Renal cortex interstitium (tissue), 11 donors: ENCODE measurements around the gene CCDC57. TPM values are rescaled to one million over a fixed set of nuclear protein-coding genes. Genes with fewer than 3 reads are reported as not detected.

Experiments
- DNase-seq, 11 donors: peaks; one replicate each; pipeline ENCODE4 v3.0.0-alpha.2; 2013; ENCODE audit warnings: low read depth in 9 of 11, low spot score in 4 of 11; ENCODE audit errors: extremely low read depth in 1 of 11
- polyA plus RNA-seq, 3 donors: library from polyadenylated mRNA; unstranded; fragments of 120-200 nt; gene quantifications; one replicate each; pipeline ENCODE4 v1.2.1, GENCODE V29; 2013; ENCODE audit not compliant: insufficient read length in 3 of 3

CCDC57 gene
- polyA plus RNA-seq, 3 donors: 47.3 to 90.6 (median 57.0) TPM

DNA sequence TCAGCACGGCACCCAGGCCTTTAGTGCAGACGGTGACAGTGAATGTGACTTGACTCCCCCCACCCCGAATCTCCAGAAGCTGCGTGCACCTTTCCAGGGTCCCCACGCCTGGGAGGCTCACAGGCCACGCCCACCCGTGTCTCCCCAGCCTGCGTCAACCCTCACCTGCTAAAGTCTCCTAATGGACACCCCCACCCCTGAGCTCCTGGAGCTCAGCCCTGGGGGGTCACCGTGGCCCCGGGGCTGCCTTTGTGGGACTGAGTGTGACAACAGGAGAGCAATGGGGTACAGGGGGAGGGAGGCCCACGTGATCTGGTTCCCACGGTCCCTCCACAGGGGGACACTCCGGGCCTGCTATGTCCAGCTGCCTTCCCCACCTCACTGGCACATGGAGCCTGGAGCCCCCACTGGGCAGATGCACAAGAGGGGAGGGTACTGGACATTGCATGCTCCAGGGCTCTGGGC is 107.2 kb downstream of the CCDC57 start:
- DNase-seq: no peak

GRCh38 chr17:82104797-82105416 is 107.7 kb downstream of the CCDC57 start:
- no peak for DNase-seq

- peak in 5 of 11 donors; percentile 33 to 68 (median 46) for DNase-seq
These were observed 108.8 kb downstream of the CCDC57 start for GRCh38 chr17:82103553-82104451.

DNA sequence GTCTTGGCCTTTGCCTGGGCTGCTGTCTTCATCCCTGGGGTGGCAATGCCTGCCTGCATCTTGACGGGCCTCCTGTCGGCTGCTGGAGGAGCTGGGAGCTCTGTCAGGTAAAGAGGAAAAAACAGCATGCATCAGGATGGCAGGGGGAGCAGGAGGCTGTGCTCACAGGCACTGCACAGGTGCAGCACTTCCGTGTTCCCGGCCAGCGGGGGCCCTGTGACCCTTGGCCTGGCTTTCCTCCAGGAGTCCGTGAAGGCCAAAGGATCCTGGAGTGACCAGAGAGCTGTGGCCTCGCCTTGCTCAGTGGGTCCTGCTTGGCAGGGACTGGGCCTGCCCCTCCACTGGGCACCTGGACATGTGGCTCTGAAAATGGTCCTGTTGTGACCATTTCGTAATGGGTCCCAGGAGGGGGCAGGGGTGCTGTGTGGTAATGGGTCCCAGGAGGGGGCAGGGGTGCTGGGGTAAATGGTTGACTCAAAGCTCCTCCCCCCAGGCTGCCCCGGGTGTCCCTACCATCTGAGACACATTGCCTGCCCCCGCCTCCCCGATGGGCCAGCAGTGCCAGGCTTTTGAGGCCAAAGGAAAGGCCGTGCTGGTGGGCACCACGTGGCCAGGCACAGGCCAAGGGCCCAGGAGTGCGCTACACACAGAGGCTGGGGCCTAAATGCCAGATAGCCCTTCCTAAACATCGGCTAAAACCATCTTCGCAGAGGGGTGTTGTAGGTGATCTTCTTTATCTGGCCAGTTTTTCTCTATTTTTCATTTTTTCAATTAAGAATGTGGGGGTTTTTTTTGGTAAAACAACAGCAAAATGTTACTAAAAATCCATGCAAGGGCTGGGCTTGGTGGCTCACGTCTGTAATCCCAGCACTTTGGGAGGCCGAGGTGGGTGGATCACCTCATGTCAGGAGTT is 110.6 kb downstream of the CCDC57 start:
- no peak for DNase-seq

GRCh38 chr17:82101301-82101715 is 111.3 kb downstream of the CCDC57 start:
- no peak for DNase-seq

DNA sequence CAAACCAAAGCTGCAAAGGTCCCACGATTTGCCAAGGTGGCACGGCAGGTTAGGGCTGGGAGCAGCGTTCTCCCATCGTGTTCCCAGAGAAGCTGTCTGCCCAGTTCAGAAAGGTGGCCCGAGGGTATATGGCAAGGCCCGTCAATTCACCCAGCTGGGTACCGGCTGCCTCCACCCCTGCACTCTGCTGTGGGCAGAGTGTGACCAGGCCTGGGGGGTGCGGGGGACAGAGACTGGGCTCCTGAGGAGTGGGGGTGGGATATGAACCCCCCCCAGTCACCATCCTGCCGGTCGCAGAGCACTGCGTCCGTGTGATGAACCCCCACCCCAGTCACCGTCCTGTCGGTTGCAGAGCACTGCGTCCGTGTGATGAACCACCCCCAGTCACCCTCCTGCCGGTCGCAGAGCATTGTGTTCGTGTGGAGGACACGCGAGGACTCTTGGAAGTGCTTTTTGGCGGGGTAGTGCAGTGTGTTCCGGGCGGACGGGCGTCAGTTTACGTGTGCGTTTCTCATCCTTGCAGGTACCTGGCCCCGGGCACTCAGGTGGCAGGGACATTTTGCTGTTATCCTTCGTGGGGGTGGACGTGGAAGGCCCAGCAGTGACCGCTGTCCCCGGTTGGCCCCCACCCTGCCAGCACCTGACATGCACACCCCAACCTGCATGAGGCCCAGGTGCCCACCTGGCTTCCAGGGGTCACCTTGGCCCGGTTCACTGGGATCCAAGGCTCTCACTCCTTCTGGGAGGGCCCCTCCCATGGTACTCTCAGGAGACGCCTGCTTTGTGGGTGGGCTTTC is 111.9 kb downstream of the CCDC57 start:
- DNase-seq: no peak

GRCh38 chr17:82098939-82099763 is 113.5 kb downstream of the CCDC57 start:
- DNase-seq: no peak

DNA sequence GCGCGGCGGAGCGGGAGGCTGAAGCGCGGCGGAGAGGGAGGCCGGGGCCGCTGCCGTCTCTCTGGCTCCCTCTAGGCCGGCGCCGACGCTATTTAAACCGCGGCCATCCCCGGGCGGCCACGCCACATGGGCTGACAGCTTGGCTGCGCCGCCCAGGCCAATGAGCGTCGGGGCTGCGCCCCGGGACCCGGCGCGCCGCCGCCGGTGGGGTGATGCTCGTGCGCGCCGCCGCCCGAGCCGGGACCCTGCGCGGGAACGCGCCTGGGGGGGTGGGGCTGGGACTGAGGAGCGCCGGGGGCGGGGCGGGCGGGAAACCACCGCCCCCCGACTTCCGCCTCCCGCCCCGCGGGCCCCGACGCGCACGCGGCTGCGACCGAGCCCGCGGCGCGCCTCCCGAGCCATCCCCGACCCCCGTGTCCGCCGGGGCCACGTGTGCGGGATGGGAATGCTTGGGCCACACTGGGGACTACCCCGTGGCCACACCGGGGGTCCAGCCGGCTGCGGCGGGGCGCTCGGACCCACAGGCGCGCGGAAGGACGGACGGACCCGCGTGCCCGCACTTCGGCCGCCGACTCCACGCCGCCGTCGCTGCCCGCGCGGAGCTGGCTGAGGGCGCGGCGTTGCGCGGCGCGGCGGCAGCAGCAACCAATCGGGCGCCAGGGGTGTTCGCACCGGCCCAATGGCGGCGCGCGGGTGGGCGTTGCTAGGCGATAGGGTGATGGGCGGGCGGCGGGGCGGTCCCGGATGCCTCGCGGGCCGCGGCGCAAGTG is 114.3 kb downstream of the CCDC57 start, which contains the start of gene FASN:
TSS of gene FASN (minus strand) at position 68 of the 770 bp plus-strand sequence. CDS start 1,791 bp downstream, outside the sequence.
- peak; percentile 75 to 93 (median 90) for DNase-seq

GRCh38 chr17:82097919-82098168 is 114.8 kb downstream of the CCDC57 start:
- no peak for DNase-seq

DNA sequence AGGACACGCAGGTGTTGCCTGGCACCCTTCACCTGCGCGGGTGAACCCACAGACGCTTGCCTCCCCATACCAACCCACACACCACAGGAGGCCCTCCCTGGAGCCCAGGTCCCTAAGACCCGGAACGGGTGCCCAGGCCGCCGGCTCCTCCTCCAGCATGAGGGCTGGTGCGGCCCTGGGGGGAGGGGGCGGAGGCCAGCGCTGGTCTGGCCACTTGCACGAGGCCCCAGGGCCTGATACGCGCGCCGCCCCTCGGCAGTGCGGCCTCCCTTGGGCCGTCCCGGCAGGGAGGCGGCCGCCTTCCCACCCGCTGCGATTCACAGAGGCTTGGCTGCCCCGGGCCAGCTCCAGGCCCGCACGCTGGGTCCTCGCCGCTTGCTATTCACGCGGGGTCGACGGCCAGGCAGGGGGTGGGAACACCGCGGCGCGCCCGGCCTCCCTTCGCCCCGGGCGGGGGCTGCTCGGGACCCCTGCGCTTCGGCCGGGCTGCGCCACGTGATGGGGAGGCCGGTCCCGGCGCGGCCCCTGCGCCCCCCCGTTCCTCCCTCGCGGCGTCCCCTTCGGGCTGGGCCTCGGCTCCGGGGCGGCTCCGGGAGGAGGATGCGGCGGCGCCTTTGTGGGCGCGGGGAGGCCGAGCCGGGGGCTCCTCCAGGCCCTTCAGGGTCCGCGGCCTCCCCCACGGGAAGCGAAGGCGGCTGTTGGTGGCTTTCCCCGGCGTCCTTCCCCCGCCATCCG is 115.3 kb downstream of the CCDC57 start:
- DNase-seq: no peak

DNA sequence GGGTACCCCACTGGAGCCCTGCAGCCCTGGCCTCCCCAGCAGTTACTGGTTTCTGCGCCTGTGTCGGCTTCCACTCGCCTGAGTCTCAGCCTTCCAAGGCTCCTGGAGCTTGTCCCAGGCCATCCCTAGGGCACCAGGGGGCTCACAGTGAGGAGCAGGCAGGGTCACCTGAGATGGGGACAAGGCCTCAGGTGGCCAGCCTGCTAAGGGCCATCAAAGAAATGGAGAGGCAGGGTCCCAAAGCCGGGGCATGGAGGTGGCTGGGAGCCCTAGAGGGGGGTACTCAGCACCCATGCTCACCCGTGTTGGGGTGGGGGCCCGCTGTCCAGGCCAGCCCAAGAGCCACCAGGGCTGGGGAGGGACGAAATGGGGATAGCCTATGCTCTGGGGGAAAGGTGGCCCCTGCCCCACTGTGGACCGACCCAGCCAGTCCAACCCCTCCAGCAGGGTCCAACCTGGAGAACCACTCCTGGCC is 115.9 kb downstream of the CCDC57 start:
- DNase-seq: no peak

- DNase-seq: no peak
These were observed 116.6 kb downstream of the CCDC57 start for GRCh38 chr17:82095777-82096708.

DNA sequence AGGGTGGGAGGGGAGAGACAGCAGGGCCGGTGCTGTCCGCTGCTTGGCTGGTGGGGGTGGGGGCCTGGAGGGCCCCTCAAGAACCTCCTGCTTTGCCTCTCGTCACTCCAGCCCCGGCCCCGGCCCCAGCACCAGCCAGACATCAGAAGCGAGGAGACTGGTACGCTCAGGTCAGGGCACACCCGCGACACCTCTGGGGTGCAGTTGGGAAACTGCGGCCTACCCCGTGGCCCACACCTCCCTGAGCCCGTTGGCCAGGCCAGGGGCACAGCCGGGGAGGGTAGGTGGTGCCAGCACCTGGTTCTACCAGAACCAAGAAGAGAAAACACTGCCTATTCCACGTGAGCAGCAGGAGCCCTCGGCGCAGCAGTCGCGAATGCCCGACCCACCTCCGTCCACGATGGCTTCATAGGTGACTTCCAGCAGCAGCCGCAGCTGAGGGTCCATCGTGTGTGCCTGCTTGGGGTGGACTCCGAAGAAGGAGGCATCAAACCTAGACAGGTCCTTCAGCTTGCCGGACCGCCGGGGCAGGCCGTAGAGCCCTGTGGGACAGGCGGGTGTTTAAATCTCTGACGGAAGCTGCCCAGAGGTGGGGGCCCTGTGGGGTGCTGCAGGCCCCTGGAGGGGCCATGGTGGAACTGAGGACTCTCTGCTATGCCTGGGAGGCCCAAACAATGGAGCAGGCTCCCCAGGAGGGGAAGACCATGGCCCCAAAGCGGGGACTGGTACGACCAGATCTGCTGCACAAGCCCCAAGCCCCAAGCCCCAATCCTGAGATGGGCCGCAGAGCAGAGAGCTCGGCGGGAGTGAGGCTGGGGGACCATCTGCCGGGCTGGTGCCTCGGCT is 117.5 kb downstream of the CCDC57 start:
- DNase-seq: no peak

GRCh38 chr17:82092995-82093751 is 119.5 kb downstream of the CCDC57 start:
- no peak for DNase-seq
